ENCODE results near the gene CASP6.

GRCh38 chr4:109735566-109736365 is 32.5 kb upstream of the CASP6 start:
- TF ChIP-seq CTCF (IDR thresholded peaks at IDR 0.05) (no peak), POLR2A (IDR thresholded peaks at IDR 0.05) (no peak)

Data from uterus (tissue), 2 donors.